Neural progenitor cell (in vitro differentiated cells): ENCODE measurements around the gene TMEM250.

ENCODE experiments used
- EZH2phosphoT487 ChIP-seq: fragments of 200-600 bp; sonication (generic); IDR thresholded peaks from 2 replicates; pipeline ENCODE4 v1.6.1; 2017; ENCODE audit warnings: antibody characterized with exemption
- TF ChIP-seq, protein P1 (sequence below): fragments of 200-600 bp; sonication (generic); IDR thresholded peaks from 2 replicates; pipeline ENCODE4 v1.5.1; 2017; ENCODE audit warnings: antibody characterized with exemption, mild to moderate bottlenecking

DNA sequence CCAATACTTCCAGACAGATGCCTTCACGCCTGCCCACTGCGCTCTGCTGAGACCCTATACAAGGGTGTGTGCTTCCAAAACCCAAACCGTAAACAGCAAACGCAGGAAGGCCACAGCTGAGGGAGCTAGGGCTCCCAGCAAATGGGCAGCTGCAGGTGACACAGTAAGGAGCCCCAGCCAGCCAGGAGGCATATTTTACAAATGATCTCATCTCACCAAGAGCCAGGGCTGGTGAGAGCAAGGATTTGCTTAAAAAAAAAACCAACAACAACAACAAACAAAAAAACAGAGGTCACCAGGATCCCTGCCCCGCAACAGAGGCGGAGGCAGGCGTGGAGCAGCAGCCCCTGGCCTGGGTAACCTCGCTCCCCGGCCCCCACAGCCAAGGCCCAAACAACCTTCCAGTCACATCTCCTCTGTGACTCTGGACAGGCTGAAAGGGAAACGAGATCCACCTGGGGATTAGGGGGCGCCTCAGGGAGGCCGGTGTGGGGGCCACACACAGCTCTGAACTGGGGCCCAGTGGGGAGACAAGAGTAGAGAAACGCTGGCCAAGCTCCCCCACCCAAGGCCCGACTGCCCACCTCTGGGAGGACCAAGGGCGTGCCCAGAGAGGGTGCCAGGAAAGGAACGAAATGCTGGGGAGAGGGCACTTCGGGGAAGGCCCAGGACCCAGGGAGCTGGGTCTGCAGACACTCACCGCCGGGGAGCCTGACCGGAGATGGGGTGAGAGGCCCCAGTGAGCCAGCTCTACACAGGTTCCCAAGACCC, 26.9 kb downstream of the TMEM250 start:
- TF ChIP-seq EZH2phosphoT487, result no peak
- TF ChIP-seq, protein P1, sequence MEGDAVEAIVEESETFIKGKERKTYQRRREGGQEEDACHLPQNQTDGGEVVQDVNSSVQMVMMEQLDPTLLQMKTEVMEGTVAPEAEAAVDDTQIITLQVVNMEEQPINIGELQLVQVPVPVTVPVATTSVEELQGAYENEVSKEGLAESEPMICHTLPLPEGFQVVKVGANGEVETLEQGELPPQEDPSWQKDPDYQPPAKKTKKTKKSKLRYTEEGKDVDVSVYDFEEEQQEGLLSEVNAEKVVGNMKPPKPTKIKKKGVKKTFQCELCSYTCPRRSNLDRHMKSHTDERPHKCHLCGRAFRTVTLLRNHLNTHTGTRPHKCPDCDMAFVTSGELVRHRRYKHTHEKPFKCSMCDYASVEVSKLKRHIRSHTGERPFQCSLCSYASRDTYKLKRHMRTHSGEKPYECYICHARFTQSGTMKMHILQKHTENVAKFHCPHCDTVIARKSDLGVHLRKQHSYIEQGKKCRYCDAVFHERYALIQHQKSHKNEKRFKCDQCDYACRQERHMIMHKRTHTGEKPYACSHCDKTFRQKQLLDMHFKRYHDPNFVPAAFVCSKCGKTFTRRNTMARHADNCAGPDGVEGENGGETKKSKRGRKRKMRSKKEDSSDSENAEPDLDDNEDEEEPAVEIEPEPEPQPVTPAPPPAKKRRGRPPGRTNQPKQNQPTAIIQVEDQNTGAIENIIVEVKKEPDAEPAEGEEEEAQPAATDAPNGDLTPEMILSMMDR, result no peak
